Loucy (cell line): Measurements from ENCODE around the gene TNFSF9.
"Not testable (repeated sequence)": the region's sequence is repeated elsewhere in the genome, so short reads cannot be mapped to it uniquely, and the experiment has no call there.

ENCODE experiments used
- H2AFZ ChIP-seq: fragments of 200-600 bp; sonication (generic); 2 replicates; pipeline ENCODE4 v1.6.0; 2016; ENCODE audit warnings: antibody characterized with exemption, mild to moderate bottlenecking, low read length, moderate library complexity
- H3F3A ChIP-seq: fragments of 200-600 bp; 2 replicates; pipeline ENCODE4 v1.6.0; 2016; ENCODE audit warnings: antibody characterized with exemption, low read depth, mild to moderate bottlenecking
- H3K27me3 ChIP-seq: fragments of 200-600 bp; sonication (generic); 2 replicates; pipeline ENCODE4 v1.6.1; 2014; ENCODE audit warnings: low read length, mild to moderate bottlenecking; ENCODE audit not compliant: insufficient read depth, poor library complexity, severe bottlenecking
- H3K36me3 ChIP-seq: fragments of 200-600 bp; sonication (generic); 2 replicates; pipeline ENCODE4 v1.6.1; 2016; ENCODE audit warnings: low read length; ENCODE audit not compliant: insufficient read depth
- H3K4me1 ChIP-seq: fragments of 200-600 bp; sonication (generic); 2 replicates; pipeline ENCODE4 v1.5.1; 2014; ENCODE audit warnings: low read length, mild to moderate bottlenecking; ENCODE audit not compliant: insufficient read depth, poor library complexity, severe bottlenecking
- H3K4me2 ChIP-seq: fragments of 200-600 bp; sonication (generic); 2 replicates; pipeline ENCODE4 v1.6.0; 2014; ENCODE audit warnings: antibody characterized with exemption, low read length, low read depth, mild to moderate bottlenecking; ENCODE audit not compliant: poor library complexity, severe bottlenecking
- H3K4me3 ChIP-seq: fragments of 200-600 bp; sonication (generic); 2 replicates; pipeline ENCODE4 v1.5.1; 2014; ENCODE audit warnings: low read length, mild to moderate bottlenecking, mixed read lengths; ENCODE audit not compliant: poor library complexity, severe bottlenecking
- H3K79me2 ChIP-seq: fragments of 200-600 bp; sonication (generic); 2 replicates; pipeline ENCODE4 v1.6.1; 2014; ENCODE audit warnings: low read length; ENCODE audit not compliant: insufficient read depth
- H3K9ac ChIP-seq: fragments of 200-600 bp; sonication (generic); 2 replicates; pipeline ENCODE4 v1.6.0; 2014; ENCODE audit warnings: mild to moderate bottlenecking, low read depth, low read length, moderate library complexity; ENCODE audit not compliant: poor library complexity, severe bottlenecking
- H3K9me2 ChIP-seq: fragments of 200-600 bp; sonication (generic); replicated peaks from 2 replicates; pipeline ENCODE4 v1.6.1; 2016; ENCODE audit warnings: low read depth, low read length, mixed read lengths
- H3K9me3 ChIP-seq: fragments of 200-600 bp; sonication (generic); 2 replicates; pipeline ENCODE4 v1.6.1; 2014; ENCODE audit warnings: mild to moderate bottlenecking, antibody characterized with exemption, low read length, low read depth; ENCODE audit not compliant: insufficient read depth
- H4K20me1 ChIP-seq: fragments of 200-600 bp; sonication (generic); 2 replicates; pipeline ENCODE4 v1.6.0; 2014; ENCODE audit warnings: antibody characterized with exemption, low read length, mild to moderate bottlenecking; ENCODE audit not compliant: insufficient read depth, poor library complexity, severe bottlenecking
- EZH2phosphoT487 ChIP-seq: fragments of 200-600 bp; IDR thresholded peaks from 2 replicates; pipeline ENCODE4 v1.6.1; 2018; ENCODE audit warnings: antibody characterized with exemption, mild to moderate bottlenecking, moderate library complexity, borderline replicate concordance
- TF ChIP-seq, protein P1 (sequence below): fragments of 200-600 bp; sonication (generic); conservative IDR thresholded peaks from 2 replicates; pipeline ENCODE4 v1.5.1; 2014; ENCODE audit warnings: mild to moderate bottlenecking, antibody characterized with exemption, low read length

The TNFSF9 gene

DNA sequence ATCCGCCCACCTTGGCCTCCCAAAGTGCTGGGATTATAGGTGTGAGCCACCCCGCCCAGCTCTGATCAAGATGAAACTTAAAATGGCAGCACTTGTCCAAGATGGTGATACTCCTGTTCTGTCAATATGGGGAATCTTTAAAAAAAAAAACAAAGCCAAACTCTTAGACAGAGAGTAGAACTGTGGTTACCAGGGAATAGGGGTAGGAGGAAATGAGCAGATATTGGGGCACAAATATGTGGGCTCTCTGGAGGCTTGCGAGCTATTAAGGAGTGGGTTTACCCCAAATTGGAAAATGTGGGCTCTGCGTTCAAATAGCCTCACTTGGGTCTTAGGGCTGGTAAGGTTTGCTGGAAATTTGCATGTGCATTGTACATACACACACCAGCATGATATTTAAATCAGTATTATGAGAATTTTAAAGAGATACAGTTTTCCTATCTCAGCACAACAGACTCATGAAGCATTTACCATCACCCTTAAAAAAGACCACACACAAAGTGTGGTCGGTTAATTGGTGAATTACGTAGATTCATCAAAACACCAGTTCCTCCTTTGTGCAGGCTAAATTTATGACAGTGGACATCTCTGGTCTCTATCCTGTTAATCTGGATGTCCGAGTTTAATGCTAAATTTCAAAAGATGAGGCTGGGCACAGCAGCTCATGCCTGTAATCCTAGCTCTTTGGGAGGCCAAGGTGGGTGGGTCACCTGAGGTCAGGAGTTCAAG, 48.8 kb downstream of the TNFSF9 start:
- H3K9me3 ChIP-seq: no peaks in the 10 kb centered on the region
- H3K36me3 ChIP-seq: no peaks in the 10 kb centered on the region
- H3F3A ChIP-seq: no peaks in the 10 kb centered on the region
- no peaks in the 10 kb centered on the region for H3K79me2 ChIP-seq
- H3K9me2 ChIP-seq: no peaks in the 10 kb centered on the region
- H3K27me3 ChIP-seq: no peaks in the 10 kb centered on the region
- H3K4me3 ChIP-seq: no peak overlapping the region
- H3K9ac ChIP-seq: no peak overlapping the region
- TF ChIP-seq EZH2phosphoT487: no peak
- TF ChIP-seq, protein P1, sequence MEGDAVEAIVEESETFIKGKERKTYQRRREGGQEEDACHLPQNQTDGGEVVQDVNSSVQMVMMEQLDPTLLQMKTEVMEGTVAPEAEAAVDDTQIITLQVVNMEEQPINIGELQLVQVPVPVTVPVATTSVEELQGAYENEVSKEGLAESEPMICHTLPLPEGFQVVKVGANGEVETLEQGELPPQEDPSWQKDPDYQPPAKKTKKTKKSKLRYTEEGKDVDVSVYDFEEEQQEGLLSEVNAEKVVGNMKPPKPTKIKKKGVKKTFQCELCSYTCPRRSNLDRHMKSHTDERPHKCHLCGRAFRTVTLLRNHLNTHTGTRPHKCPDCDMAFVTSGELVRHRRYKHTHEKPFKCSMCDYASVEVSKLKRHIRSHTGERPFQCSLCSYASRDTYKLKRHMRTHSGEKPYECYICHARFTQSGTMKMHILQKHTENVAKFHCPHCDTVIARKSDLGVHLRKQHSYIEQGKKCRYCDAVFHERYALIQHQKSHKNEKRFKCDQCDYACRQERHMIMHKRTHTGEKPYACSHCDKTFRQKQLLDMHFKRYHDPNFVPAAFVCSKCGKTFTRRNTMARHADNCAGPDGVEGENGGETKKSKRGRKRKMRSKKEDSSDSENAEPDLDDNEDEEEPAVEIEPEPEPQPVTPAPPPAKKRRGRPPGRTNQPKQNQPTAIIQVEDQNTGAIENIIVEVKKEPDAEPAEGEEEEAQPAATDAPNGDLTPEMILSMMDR: no peak
- H4K20me1 ChIP-seq: no peaks in the 10 kb centered on the region
- H3K4me2 ChIP-seq: no peak overlapping the region
- no peak overlapping the region for H2AFZ ChIP-seq
- H3K4me1 ChIP-seq: peaks cover 3% of the 10 kb centered on the region

DNA sequence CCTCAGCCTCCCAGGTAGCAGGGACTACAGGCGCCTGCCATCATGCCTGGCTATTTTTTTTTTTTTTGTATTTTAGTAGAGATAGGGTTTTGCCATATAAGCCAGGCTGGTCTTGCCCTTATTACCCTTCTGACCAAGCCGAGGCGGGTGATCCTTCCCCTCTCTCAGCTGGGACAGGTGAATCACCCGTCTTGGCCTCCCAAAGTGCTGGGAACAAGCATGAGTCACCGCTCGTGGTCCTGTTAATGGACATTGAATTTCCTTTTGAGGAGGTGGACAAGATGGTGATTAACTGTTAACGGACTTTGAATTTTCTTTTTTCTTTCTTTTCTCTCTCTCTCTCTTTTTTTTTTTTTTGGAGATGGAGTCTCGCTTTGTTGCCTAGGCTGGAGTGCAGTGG, 49.5 kb downstream of the TNFSF9 start:
- H3K9ac ChIP-seq: no peak overlapping the region
- no peaks in the 10 kb centered on the region for H3K27me3 ChIP-seq
- no peak overlapping the region for H3K4me3 ChIP-seq
- no peaks in the 10 kb centered on the region for H4K20me1 ChIP-seq
- H3K36me3 ChIP-seq: no peaks in the 10 kb centered on the region
- no peak for TF ChIP-seq EZH2phosphoT487
- TF ChIP-seq, protein P1: no peak
- peaks cover 3% of the 10 kb centered on the region for H3K4me1 ChIP-seq
- H3F3A ChIP-seq: no peaks in the 10 kb centered on the region
- no peak overlapping the region for H3K4me2 ChIP-seq
- H2AFZ ChIP-seq: no peak overlapping the region
- H3K9me3 ChIP-seq: no peaks in the 10 kb centered on the region
- H3K9me2 ChIP-seq: no peaks in the 10 kb centered on the region
- H3K79me2 ChIP-seq: no peaks in the 10 kb centered on the region

DNA sequence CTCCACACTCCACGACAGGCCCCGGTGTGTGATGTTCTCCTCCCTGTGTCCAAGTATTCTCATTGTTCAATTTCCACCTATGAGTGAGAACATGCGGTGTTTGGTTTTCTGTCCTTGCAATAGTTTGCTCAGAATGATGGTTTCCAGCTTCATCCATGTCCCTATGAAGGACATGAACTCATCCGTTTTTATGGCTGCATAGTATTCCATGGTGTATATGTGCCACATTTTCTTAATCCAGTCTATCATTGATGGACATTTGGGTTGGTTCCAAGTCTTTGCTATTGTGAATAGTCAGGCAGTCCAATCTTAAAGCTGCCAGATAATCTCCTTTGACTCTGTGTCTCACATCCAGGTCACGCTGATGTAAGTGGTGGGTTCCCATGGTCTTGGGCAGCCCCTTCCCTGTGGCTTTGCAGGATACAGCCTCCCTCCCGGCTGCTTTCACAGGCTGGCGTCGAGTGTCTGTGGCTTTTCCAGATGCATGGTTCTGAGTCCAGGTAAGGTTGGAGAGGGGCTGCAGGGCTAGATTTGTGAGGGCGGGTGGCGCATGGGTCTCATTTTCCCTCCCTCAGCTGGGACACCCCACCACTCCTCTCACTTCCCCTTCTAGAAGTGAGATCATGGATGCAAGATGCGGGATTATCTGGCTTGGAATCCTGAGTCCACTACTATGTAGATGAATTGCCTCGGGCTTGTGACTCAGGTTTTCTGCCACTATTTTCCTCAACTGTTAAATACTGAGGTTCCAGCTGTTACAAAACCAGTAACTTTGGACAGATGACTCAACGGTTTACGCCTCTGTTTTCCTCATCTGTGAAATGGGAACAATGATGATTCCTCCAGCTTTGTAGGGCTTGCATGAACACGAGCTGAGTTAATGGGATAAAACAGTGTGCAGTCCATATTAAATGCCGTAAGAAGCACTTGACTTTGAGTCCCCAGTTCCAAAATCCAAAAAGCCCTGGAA, 52.0 kb downstream of the TNFSF9 start:
- not testable (repeated sequence) for H3K9me2 ChIP-seq, H3K27me3 ChIP-seq, H3K4me1 ChIP-seq, H3K79me2 ChIP-seq, H3K9me3 ChIP-seq, H2AFZ ChIP-seq, H3K36me3 ChIP-seq, H3K4me2 ChIP-seq, H4K20me1 ChIP-seq, H3K9ac ChIP-seq, H3K4me3 ChIP-seq, H3F3A ChIP-seq
